Inflammatory macrophage (primary cell): ENCODE measurements around the gene ZNF469.

Experiments
- DNase-seq, 2 donors: peaks; one replicate each; pipeline ENCODE4 v3.0.0-alpha.2; 2020 to 2022

ZNF469 gene

GRCh38 chr16:88411951-88412576 lies 29.3 kb downstream of the ZNF469 start:
- DNase-seq, result no peak

GRCh38 chr16:88412766-88413165 lies 30.0 kb downstream of the ZNF469 start:
- no peak for DNase-seq

- no peak for DNase-seq
These were observed 30.5 kb downstream of the ZNF469 start for GRCh38 chr16:88413231-88413630.

GRCh38 chr16:88413631-88414030 lies 30.9 kb downstream of the ZNF469 start:
- no peak for DNase-seq

- DNase-seq, result no peak
These were observed 32.0 kb downstream of the ZNF469 start for GRCh38 chr16:88414521-88415380.

GRCh38 chr16:88415381-88415705 lies 32.6 kb downstream of the ZNF469 start:
- DNase-seq, result no peak

GRCh38 chr16:88415713-88416323 lies 33.1 kb downstream of the ZNF469 start:
- no peak for DNase-seq

GRCh38 chr16:88416686-88417085 lies 33.9 kb downstream of the ZNF469 start:
- DNase-seq, result no peak

GRCh38 chr16:88417684-88418476 lies 35.1 kb downstream of the ZNF469 start:
- no peak for DNase-seq

- no peak for DNase-seq
These were observed 36.1 kb downstream of the ZNF469 start for GRCh38 chr16:88418869-88419268.

GRCh38 chr16:88419790-88420189 lies 37.0 kb downstream of the ZNF469 start:
- DNase-seq, result no peak

- DNase-seq, result no peak
These were observed 37.7 kb downstream of the ZNF469 start for GRCh38 chr16:88420496-88420895.

GRCh38 chr16:88421301-88421700 lies 38.5 kb downstream of the ZNF469 start:
- no peak for DNase-seq

- DNase-seq, result no peak
These were observed 39.2 kb downstream of the ZNF469 start for GRCh38 chr16:88421871-88422433.

GRCh38 chr16:88422733-88423447 lies 40.1 kb downstream of the ZNF469 start:
- DNase-seq, result no peak

- no peak for DNase-seq
These were observed 40.7 kb downstream of the ZNF469 start for GRCh38 chr16:88423448-88423850.

- DNase-seq, result peak in 1 of 2 donors; percentile 14
These were observed 42.0 kb downstream of the ZNF469 start for GRCh38 chr16:88424587-88425235.

GRCh38 chr16:88426018-88426417 lies 43.3 kb downstream of the ZNF469 start:
- no peak for DNase-seq

GRCh38 chr16:88427376-88427775 lies 44.6 kb downstream of the ZNF469 start:
- DNase-seq, result no peak

- no peak for DNase-seq
These were observed 45.4 kb downstream of the ZNF469 start for GRCh38 chr16:88428156-88428555.

- no peak for DNase-seq
These were observed 46.0 kb downstream of the ZNF469 start for GRCh38 chr16:88428616-88429386.
